Measurements from ENCODE around the gene ULK1.

GRCh38 chr12:131883521-131883900 lies 10.9 kb upstream of the ULK1 start:
- TF ChIP-seq CTCF (IDR thresholded peaks at IDR 0.05; ENCODE audit: poor library complexity, severe bottlenecking): no peak
- TF ChIP-seq REST (IDR thresholded peaks at IDR 0.05; ENCODE audit: borderline replicate concordance): no peak
- TF ChIP-seq EP300 (conservative IDR thresholded peaks at IDR 0.05; ENCODE audit: poor library complexity, severe bottlenecking): no peak
- TF ChIP-seq POLR2AphosphoS5 (IDR thresholded peaks at IDR 0.05): no peak
- no peak for TF ChIP-seq EZH2 (IDR thresholded peaks at IDR 0.05; ENCODE audit: borderline replicate concordance, insufficient read depth, low read length, poor library complexity, severe bottlenecking)
- TF ChIP-seq TAF1 (IDR thresholded peaks at IDR 0.05; ENCODE audit: low read depth): no peak
- no peak for TF ChIP-seq MXI1 (conservative IDR thresholded peaks at IDR 0.05; ENCODE audit: poor library complexity, severe bottlenecking)
- no peak for TF ChIP-seq SMC3 (conservative IDR thresholded peaks at IDR 0.05; ENCODE audit: poor library complexity)
- no peak for TF ChIP-seq RAD21 (conservative IDR thresholded peaks at IDR 0.05)
